T-helper 2 cell treated with Interferon-gamma antibody and Interleukin-4, amounts not matched to agents 100 ng/mL and 5 ng/mL, for 36 hours (primary cell): ENCODE data around the gene CHMP4B. TPM values are rescaled to one million over a fixed set of nuclear protein-coding genes. Genes with fewer than 3 reads are reported as not detected.

Experiments
- intact Hi-C: fragments of 100-400 bp; cut with micrococcal nuclease; formaldehyde crosslinking; loops from one replicate; pipeline ENCODE4 v1.15.1; 2023
- total RNA-seq: library from RNA; stranded (reverse); gene quantifications from 2 replicates; pipeline ENCODE4 v1.2.3, GENCODE V29; 2022

Gene CHMP4B
- total RNA-seq, 1 donor from 2014 or later, result 77.1 TPM

DNA sequence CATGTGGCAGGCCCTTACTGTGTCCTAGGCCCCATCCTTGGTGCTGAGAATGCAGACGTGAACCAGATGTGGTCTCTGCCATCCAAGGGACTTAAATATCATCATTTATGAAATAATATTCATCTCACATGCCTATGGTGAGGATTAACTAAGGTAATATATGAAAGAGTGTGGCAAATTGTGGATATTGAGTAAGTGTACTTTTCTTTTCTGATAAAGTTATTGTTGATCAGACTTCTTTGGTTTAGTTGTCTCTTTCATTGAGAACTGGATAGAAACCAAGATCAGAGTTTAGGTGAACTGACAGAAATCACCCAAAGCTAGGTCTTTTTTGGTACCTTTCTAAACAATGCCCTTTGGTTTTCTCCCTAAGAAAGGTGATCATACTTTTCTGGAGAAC lies 5.0 kb downstream of the CHMP4B start:
- intact Hi-C loops, result no loop called here

- intact Hi-C loops, result no loop called here
These were observed 6.3 kb downstream of the CHMP4B start for GRCh38 chr20:33817411-33817810.

- intact Hi-C loops, result no loop called here
These were observed 8.3 kb downstream of the CHMP4B start for GRCh38 chr20:33819456-33819855.

DNA sequence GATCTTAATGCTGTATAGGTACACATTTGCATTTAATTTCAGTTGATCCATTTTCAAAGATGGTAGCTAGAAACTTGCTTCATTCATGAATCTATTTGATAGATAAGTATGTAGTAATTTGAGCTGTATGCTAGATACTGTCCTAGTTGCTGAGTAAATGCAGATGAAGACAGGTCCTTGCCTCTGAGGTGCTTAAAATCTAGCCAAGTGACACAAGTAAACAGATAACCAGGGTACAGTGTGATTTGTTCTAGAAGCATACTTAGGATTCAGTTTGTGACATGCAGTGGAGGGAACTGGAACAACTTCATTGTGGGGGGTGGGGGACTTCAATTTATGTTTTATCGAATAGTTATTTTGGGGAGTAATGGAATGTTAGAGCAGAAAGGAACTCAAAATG lies 9.2 kb downstream of the CHMP4B start:
- intact Hi-C loops, result no loop called here

- intact Hi-C loops, result no loop called here
These were observed 10.2 kb downstream of the CHMP4B start for GRCh38 chr20:33821270-33821836.

DNA sequence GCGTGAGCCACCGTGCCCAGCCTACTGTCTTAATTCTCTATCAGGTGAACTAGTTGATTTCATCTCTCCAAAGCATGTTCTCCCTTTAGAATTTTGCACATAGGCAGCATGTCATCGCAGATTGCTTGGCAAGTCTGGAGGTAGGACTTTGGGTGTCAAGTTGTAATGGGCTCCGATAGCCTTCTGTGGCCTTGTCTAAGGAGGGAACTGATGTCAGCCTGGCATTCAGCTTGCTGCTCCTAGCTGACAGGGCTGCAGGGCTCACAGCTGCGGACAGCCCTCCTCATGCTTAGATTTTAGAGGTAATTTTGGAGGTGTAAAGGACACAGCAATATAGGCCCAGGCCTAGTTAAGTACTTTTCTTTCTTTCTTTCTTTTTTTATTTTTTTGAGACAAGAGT lies 11.3 kb downstream of the CHMP4B start:
- intact Hi-C loops, result no loop called here

- intact Hi-C loops, result no loop called here
These were observed 11.8 kb downstream of the CHMP4B start for GRCh38 chr20:33822991-33823390.

DNA sequence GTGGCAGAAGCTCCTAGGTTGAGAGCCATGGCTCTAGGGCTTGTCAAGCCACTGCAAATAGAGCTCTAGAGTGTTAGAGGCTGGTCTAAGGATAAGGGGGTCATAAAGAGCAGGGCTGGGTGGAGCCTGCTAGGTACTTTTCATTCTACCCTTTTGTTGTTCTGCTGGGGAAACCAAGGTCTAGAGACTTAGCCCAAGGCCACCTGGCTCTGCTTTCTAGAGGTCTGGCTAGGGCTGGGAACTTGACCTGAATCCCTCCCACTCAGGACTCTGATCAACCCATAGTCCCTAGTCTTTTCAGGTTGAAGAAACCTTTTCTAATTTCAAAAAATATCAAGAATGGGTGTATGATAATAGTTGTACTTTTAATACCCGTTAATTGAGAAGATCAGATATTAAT lies 13.7 kb downstream of the CHMP4B start:
- intact Hi-C loops, result no loop called here

DNA sequence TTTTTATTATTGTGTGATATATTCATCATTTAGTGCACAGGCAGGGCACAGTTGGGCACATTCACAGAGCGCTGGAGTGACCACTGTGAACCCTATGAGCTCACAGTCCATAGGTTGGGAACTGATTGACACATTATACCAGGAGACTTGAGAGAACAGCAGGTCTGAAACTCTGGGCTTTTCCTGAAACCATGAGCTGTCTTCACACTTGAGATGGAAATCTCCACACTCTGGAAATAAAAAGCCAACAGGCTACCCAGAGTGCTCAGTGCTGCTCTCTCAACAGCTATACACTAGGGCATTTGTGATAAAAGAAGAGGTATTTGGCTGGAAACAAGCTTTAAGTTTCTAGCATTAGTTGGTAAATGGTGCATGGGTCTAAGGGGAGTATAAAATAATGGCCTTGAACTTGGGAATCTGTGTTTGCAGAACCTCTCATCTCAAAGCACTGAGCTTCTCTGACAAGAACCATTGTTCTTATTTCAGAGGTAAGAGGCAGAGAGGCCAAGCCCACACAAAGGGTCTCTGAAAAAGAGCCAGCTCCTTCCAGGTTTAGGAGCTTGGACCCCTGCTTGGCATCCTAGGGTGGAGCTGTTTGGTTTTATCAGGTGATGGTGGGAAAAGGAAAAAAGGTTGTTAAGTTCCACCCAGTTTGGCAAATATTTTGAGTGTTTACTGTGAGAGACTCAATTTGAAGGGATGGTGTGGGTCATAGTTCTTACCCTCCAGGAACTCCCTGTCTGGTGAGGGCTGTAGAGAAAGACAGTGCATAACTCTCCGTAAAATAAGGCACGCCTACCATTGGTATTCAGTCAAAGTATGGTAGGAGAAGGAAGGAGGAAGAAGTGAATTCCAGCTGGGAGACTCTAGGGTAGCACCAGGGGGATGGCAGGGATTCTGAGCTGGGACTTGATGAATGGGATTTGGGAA lies 14.5 kb downstream of the CHMP4B start:
- intact Hi-C loops, result no loop called here

- intact Hi-C loops, result no loop called here
These were observed 15.2 kb downstream of the CHMP4B start for GRCh38 chr20:33826270-33826897.

- intact Hi-C loops, result no loop called here
These were observed 16.0 kb downstream of the CHMP4B start for GRCh38 chr20:33827109-33827508.

- intact Hi-C loops, result no loop called here
These were observed 16.6 kb downstream of the CHMP4B start for GRCh38 chr20:33827634-33828325.

DNA sequence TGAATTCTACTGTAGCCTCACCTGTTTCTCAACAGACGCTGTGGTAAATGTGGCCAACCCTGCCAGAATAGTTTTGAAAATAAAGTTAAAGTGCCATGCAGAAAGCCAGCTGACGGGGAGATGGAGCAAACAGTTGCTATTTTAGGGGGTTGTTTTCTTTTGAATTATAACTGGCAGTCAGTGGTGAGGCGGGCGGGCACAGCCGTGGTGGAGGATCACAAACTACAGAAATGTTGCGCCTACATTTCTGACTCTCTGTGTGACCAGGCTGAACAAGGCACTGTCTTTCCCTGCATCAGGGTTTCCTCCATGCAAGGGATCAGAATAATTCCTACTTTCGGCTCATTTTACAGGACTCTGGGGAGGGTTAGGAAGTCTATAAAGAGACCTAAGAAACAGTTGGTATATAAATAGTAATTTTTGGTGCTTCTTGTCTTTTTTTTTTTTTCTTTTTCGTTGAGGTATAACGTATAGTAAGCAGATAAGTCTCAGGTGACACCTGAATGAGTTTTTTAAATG lies 17.2 kb downstream of the CHMP4B start:
- intact Hi-C loops, result no loop called here

DNA sequence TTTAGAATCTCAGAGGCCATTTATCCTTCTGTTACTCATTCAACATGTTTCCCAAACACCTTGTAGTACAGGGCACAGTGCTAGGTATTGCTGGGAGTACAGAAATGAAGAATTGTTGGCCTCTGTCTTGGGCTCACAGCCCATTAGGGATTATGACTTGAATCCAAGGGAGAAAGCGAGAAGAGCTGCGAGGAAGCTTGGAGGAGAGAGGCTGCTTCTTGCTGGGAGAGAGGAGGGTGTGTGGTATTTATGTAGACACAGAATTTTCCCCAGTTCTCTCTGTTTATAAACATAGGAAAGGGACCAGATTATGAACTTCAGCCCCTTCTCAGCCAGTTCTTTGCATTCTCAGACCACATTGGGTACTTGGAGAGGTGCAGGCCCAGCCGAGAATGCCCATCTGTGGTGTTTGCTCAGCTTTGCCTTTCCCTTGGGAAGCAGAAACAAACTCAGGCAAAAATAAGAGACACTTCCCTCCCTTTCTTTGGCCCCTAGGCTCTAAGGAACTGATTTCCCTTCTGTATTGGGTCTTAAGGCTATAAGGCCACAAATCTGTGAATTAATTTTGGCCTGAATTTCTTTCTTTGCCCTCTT lies 17.9 kb downstream of the CHMP4B start:
- intact Hi-C loops, result no loop called here

- intact Hi-C loops, result no loop called here
These were observed 18.5 kb downstream of the CHMP4B start for GRCh38 chr20:33829636-33830035.

DNA sequence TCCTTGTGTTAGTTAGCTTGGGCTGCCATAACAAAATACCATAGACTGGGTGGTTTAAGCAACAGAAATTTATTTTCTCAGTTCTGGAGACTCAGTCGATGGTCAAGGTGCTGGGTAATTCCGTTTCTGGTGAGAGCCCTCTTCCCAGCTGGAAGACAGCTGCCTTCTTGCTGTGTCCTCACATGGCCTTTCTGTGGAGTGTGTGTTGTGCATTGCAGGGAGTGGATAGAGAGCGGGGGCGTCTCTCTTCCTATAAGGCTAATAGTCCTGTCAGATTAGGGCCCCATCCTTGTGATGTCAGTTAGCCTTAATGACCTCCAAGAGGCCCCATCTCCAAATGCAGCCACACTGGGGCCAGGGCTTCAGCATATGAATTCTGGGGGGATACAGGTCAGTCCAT lies 19.2 kb downstream of the CHMP4B start:
- intact Hi-C loops, result no loop called here

- intact Hi-C loops, result no loop called here
These were observed 21.1 kb downstream of the CHMP4B start for GRCh38 chr20:33832103-33832804.

GRCh38 chr20:33833333-33833732 lies 22.2 kb downstream of the CHMP4B start:
- intact Hi-C loops, result no loop called here

DNA sequence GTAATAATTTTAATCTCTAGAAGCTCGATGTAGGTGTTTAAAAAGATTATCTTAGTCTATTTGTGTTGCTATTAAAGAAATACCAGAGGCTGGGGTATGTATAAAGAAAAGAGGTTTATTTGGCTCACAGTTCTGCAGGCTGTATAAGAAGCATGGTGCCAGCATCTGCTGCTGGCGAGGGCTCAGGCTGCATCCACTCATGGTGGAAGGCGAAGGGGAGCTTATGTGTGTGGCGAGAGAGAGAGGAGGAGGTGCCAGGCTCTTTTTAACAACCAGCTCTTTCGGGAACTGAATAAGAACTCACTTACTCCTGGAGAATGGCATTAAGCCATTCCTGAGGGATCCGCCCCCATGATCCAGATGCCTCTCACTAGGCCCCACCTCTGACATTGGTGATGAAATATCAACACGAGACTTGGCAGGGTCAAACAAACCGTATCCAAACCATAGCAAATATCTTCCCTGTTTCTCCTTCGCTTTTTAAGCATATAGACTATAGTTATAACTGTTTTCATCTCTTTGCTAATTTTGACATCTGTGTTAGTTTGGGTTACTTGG lies 24.5 kb downstream of the CHMP4B start:
- intact Hi-C loops, result no loop called here

- intact Hi-C loops, result no loop called here
These were observed 25.1 kb downstream of the CHMP4B start for GRCh38 chr20:33836277-33836676.
